Measurements from ENCODE around the gene GAPDHS. TPM values are rescaled to one million over a fixed set of nuclear protein-coding genes. Genes with fewer than 3 reads are reported as not detected.
A peak's percentile ranks its signal among the peaks of the same experiment; 100 is the strongest.

GAPDHS gene
- polyA plus RNA-seq, 4 donors, result not detected

- Histone ChIP-seq H3K4me3 (ENCODE audit: low read depth in 1 of 3, low read length in 3 of 3) (no peak overlapping the region), H3K27me3 (ENCODE audit: control insufficient read depth in 3 of 3, insufficient read depth in 3 of 3, low read length in 3 of 3) (peaks cover 0 to 6% (median 0%) of the 10 kb centered on the region in 3 donors), H3K4me1 (ENCODE audit: control insufficient read depth in 3 of 3, insufficient read depth in 2 of 3, low read depth in 1 of 3, low read length in 2 of 3) (no peaks in the 10 kb centered on the region), H3K36me3 (ENCODE audit: control insufficient read depth in 3 of 3, insufficient read depth in 2 of 3, low read depth in 1 of 3, low read length in 3 of 3) (peaks cover 0 to 20% (median 0%) of the 10 kb centered on the region in 3 donors), H3K27ac (ENCODE audit: low read depth in 1 of 3, low read length in 2 of 3) (no peak overlapping the region), H3K9me3 (ENCODE audit: control insufficient read depth in 2 of 2, insufficient read depth in 1 of 2, low read depth in 1 of 2, low read length in 1 of 2) (no peaks in the 10 kb centered on the region)
- DNase-seq (peak; percentile 55 to 73), FAIRE-seq (no peak)
- 22 to 29% (median 23%) methylated on average over 30 of the region's 30 CpGs for WGBS, 3 donors
Observed at GRCh38 chr19:35495107-35496064, 37.9 kb upstream of the GAPDHS start.

DNA sequence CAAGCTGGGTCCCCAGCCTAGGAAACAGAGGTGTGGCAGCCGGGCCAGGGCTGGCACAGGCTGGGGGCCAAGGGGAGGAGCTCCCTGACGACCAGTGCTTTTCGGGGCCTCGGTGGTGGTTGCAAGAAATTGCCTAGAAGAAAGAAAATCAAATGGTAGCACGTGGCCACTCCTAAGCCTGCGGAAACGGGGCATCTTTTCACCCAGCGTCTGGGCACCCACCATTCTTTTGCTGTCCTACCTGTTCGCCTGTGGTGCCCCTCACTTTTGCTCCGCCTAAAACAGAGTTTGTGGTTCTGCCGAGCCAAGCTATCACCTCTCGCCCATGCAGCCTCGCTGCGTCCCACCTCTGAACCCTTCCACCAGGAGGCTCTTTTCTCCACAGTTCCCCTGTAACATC lies 35.9 kb upstream of the GAPDHS start:
- no peaks in the 10 kb centered on the region for H3K4me1 ChIP-seq (ENCODE audit: control insufficient read depth in 3 of 3, insufficient read depth in 2 of 3, low read depth in 1 of 3, low read length in 2 of 3)
- H3K27me3 ChIP-seq (ENCODE audit: control insufficient read depth in 3 of 3, insufficient read depth in 3 of 3, low read length in 3 of 3), result peaks cover 0 to 3% (median 0%) of the 10 kb centered on the region in 3 donors
- H3K9me3 ChIP-seq (ENCODE audit: control insufficient read depth in 2 of 2, insufficient read depth in 1 of 2, low read depth in 1 of 2, low read length in 1 of 2), result no peaks in the 10 kb centered on the region
- DNase-seq (no peak), FAIRE-seq (no peak)
- WGBS, 3 donors, result 64 to 84% (median 66%) methylated on average over 14 of the region's 14 CpGs
- H3K4me3 ChIP-seq (ENCODE audit: low read depth in 1 of 3, low read length in 3 of 3), result no peak overlapping the region
- H3K27ac ChIP-seq (ENCODE audit: low read depth in 1 of 3, low read length in 2 of 3), result no peak overlapping the region
- peaks cover 0 to 30% (median 0%) of the 10 kb centered on the region in 3 donors for H3K36me3 ChIP-seq (ENCODE audit: control insufficient read depth in 3 of 3, insufficient read depth in 2 of 3, low read depth in 1 of 3, low read length in 3 of 3)

GRCh38 chr19:35498220-35498619 lies 35.0 kb upstream of the GAPDHS start:
- no peaks in the 10 kb centered on the region for H3K9me3 ChIP-seq (ENCODE audit: control insufficient read depth in 2 of 2, insufficient read depth in 1 of 2, low read depth in 1 of 2, low read length in 1 of 2)
- peaks cover 0 to 3% (median 0%) of the 10 kb centered on the region in 3 donors for H3K27me3 ChIP-seq (ENCODE audit: control insufficient read depth in 3 of 3, insufficient read depth in 3 of 3, low read length in 3 of 3)
- H3K36me3 ChIP-seq (ENCODE audit: control insufficient read depth in 3 of 3, insufficient read depth in 2 of 3, low read depth in 1 of 3, low read length in 3 of 3), result peaks cover 0 to 34% (median 0%) of the 10 kb centered on the region in 3 donors
- DNase-seq (no peak), FAIRE-seq (no peak)
- H3K27ac ChIP-seq (ENCODE audit: low read depth in 1 of 3, low read length in 2 of 3), result no peak overlapping the region
- H3K4me3 ChIP-seq (ENCODE audit: low read depth in 1 of 3, low read length in 3 of 3), result no peak overlapping the region
- WGBS, 3 donors, result 69 to 88% (median 87%) methylated on average over 3 of the region's 3 CpGs
- no peaks in the 10 kb centered on the region for H3K4me1 ChIP-seq (ENCODE audit: control insufficient read depth in 3 of 3, insufficient read depth in 2 of 3, low read depth in 1 of 3, low read length in 2 of 3)

GRCh38 chr19:35498984-35499527 lies 34.2 kb upstream of the GAPDHS start:
- FAIRE-seq (no peak), DNase-seq (no peak)
- H3K9me3 ChIP-seq (ENCODE audit: control insufficient read depth in 2 of 2, insufficient read depth in 1 of 2, low read depth in 1 of 2, low read length in 1 of 2), result no peaks in the 10 kb centered on the region
- no peaks in the 10 kb centered on the region for H3K27me3 ChIP-seq (ENCODE audit: control insufficient read depth in 3 of 3, insufficient read depth in 3 of 3, low read length in 3 of 3)
- no peak overlapping the region for H3K27ac ChIP-seq (ENCODE audit: low read depth in 1 of 3, low read length in 2 of 3)
- no peak overlapping the region for H3K4me3 ChIP-seq (ENCODE audit: low read depth in 1 of 3, low read length in 3 of 3)
- H3K4me1 ChIP-seq (ENCODE audit: control insufficient read depth in 3 of 3, insufficient read depth in 2 of 3, low read depth in 1 of 3, low read length in 2 of 3), result no peaks in the 10 kb centered on the region
- H3K36me3 ChIP-seq (ENCODE audit: control insufficient read depth in 3 of 3, insufficient read depth in 2 of 3, low read depth in 1 of 3, low read length in 3 of 3), result peaks cover 0 to 38% (median 0%) of the 10 kb centered on the region in 3 donors
- 66 to 72% (median 72%) methylated on average over 9 of the region's 9 CpGs for WGBS, 3 donors

- Histone ChIP-seq H3K4me3 (ENCODE audit: low read depth in 1 of 3, low read length in 3 of 3) (no peak overlapping the region), H3K36me3 (ENCODE audit: control insufficient read depth in 3 of 3, insufficient read depth in 2 of 3, low read depth in 1 of 3, low read length in 3 of 3) (peaks cover 0 to 46% (median 0%) of the 10 kb centered on the region in 3 donors), H3K4me1 (ENCODE audit: control insufficient read depth in 3 of 3, insufficient read depth in 2 of 3, low read depth in 1 of 3, low read length in 2 of 3) (no peaks in the 10 kb centered on the region), H3K9me3 (ENCODE audit: control insufficient read depth in 2 of 2, insufficient read depth in 1 of 2, low read depth in 1 of 2, low read length in 1 of 2) (no peaks in the 10 kb centered on the region), H3K27ac (ENCODE audit: low read depth in 1 of 3, low read length in 2 of 3) (no peak overlapping the region), H3K27me3 (ENCODE audit: control insufficient read depth in 3 of 3, insufficient read depth in 3 of 3, low read length in 3 of 3) (no peaks in the 10 kb centered on the region)
- no peak for DNase-seq
- FAIRE-seq, result no peak
- WGBS, 3 donors, result 82 to 88% (median 87%) methylated on average over 10 of the region's 10 CpGs
Observed at GRCh38 chr19:35500611-35501010, 32.6 kb upstream of the GAPDHS start.

DNA sequence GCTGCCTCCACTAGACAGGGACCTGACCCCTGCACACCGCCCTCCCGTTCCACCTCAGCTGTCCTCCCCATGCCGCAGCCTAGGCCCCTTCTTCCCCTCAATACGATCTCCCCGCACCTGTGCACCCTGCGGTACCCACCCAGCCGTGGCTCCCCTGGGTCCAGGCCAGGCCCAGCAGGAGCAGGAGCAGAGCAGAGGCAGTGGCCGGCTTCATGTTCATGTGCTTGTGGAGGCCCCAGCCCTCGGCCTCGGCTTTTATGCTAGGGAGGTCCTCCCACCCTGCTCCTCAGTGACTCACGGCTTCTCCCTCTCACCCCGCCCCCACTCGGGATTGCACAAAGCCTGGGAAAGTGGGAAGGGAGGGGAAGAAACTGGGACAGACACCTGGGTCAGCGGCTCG lies 31.6 kb upstream of the GAPDHS start:
- no peaks in the 10 kb centered on the region for H3K4me1 ChIP-seq (ENCODE audit: control insufficient read depth in 3 of 3, insufficient read depth in 2 of 3, low read depth in 1 of 3, low read length in 2 of 3)
- H3K9me3 ChIP-seq (ENCODE audit: control insufficient read depth in 2 of 2, insufficient read depth in 1 of 2, low read depth in 1 of 2, low read length in 1 of 2), result no peaks in the 10 kb centered on the region
- FAIRE-seq, result no peak
- H3K4me3 ChIP-seq (ENCODE audit: low read depth in 1 of 3, low read length in 3 of 3), result no peak overlapping the region
- DNase-seq, result no peak
- no peak overlapping the region for H3K27ac ChIP-seq (ENCODE audit: low read depth in 1 of 3, low read length in 2 of 3)
- H3K27me3 ChIP-seq (ENCODE audit: control insufficient read depth in 3 of 3, insufficient read depth in 3 of 3, low read length in 3 of 3), result no peaks in the 10 kb centered on the region
- H3K36me3 ChIP-seq (ENCODE audit: control insufficient read depth in 3 of 3, insufficient read depth in 2 of 3, low read depth in 1 of 3, low read length in 3 of 3), result peaks cover 0 to 47% (median 0%) of the 10 kb centered on the region in 3 donors
- WGBS, 3 donors, result 66 to 76% (median 68%) methylated on average over 15 of the region's 15 CpGs

GRCh38 chr19:35502751-35503150 lies 30.5 kb upstream of the GAPDHS start:
- H3K4me1 ChIP-seq (ENCODE audit: control insufficient read depth in 3 of 3, insufficient read depth in 2 of 3, low read depth in 1 of 3, low read length in 2 of 3), result no peaks in the 10 kb centered on the region
- no peak overlapping the region for H3K27ac ChIP-seq (ENCODE audit: low read depth in 1 of 3, low read length in 2 of 3)
- H3K4me3 ChIP-seq (ENCODE audit: low read depth in 1 of 3, low read length in 3 of 3), result no peak overlapping the region
- H3K27me3 ChIP-seq (ENCODE audit: control insufficient read depth in 3 of 3, insufficient read depth in 3 of 3, low read length in 3 of 3), result no peaks in the 10 kb centered on the region
- DNase-seq (no peak), FAIRE-seq (no peak)
- WGBS, 3 donors, result 73 to 80% (median 73%) methylated on average over 4 of the region's 4 CpGs
- H3K9me3 ChIP-seq (ENCODE audit: control insufficient read depth in 2 of 2, insufficient read depth in 1 of 2, low read depth in 1 of 2, low read length in 1 of 2), result no peaks in the 10 kb centered on the region
- H3K36me3 ChIP-seq (ENCODE audit: control insufficient read depth in 3 of 3, insufficient read depth in 2 of 3, low read depth in 1 of 3, low read length in 3 of 3), result peaks cover 0 to 49% (median 0%) of the 10 kb centered on the region in 3 donors

DNA sequence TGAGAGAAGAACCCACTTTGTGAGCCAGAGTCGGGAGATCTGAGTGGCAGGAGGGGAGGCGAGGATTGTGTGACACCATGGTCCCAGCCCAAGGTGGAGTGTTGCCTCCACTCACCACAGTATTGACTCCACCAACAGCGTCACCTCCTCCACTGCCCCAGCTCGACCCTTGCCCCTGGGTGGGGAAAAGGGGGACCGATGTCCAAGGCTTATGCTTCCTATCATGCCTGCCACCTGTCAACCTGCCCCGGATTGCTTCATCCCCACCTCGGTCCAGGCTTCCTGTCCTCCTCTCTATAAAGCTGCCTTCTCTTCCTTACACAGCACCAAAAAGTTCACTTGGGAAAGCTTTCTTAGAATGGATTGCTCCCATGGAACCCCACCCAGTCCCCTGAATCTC lies 27.2 kb upstream of the GAPDHS start:
- WGBS, 3 donors, result 32 to 68% (median 35%) methylated on average over 7 of the region's 7 CpGs
- H3K4me1 ChIP-seq (ENCODE audit: control insufficient read depth in 3 of 3, insufficient read depth in 2 of 3, low read depth in 1 of 3, low read length in 2 of 3), result peaks cover 0 to 6% (median 0%) of the 10 kb centered on the region in 3 donors
- DNase-seq (peak in 1 of 2 donors; percentile 32), FAIRE-seq (no peak)
- H3K36me3 ChIP-seq (ENCODE audit: control insufficient read depth in 3 of 3, insufficient read depth in 2 of 3, low read depth in 1 of 3, low read length in 3 of 3), result peaks cover 0 to 25% (median 0%) of the 10 kb centered on the region in 3 donors
- H3K9me3 ChIP-seq (ENCODE audit: control insufficient read depth in 2 of 2, insufficient read depth in 1 of 2, low read depth in 1 of 2, low read length in 1 of 2), result no peaks in the 10 kb centered on the region
- H3K27me3 ChIP-seq (ENCODE audit: control insufficient read depth in 3 of 3, insufficient read depth in 3 of 3, low read length in 3 of 3), result peaks cover 0 to 10% (median 7%) of the 10 kb centered on the region in 3 donors
- H3K27ac ChIP-seq (ENCODE audit: low read depth in 1 of 3, low read length in 2 of 3), result no peak overlapping the region
- no peak overlapping the region for H3K4me3 ChIP-seq (ENCODE audit: low read depth in 1 of 3, low read length in 3 of 3)
